Astrocyte (in vitro differentiated cells and primary cell): ENCODE data around the gene MPV17L. TPM values are rescaled to one million over a fixed set of nuclear protein-coding genes. Genes with fewer than 3 reads are reported as not detected.
A peak's percentile ranks its signal among the peaks of the same experiment; 100 is the strongest.

Source experiments
- DNase-seq: peaks from one replicate; pipeline ENCODE4 v3.0.0-alpha.2; 2010; ENCODE audit warnings: low read depth
- FAIRE-seq: peaks from 2 replicates; lab custom pipeline; 2011; peaks lifted over from hg19 to GRCh38; lab: Jason Lieb, UNC
- H2AFZ ChIP-seq: 2 replicates; pipeline ENCODE4 v1.6.0; 2012; ENCODE audit warnings: low read depth, low read length, inconsistent platforms
- H3K27ac ChIP-seq: 2 replicates; pipeline ENCODE4 v1.5.1; 2011; ENCODE audit warnings: low read depth, low read length, inconsistent platforms
- H3K27me3 ChIP-seq: 2 replicates; pipeline ENCODE4 v1.6.0; 2011; ENCODE audit warnings: low read length, inconsistent platforms; ENCODE audit not compliant: insufficient read depth
- H3K36me3 ChIP-seq: 2 replicates; pipeline ENCODE4 v1.5.1; 2011; ENCODE audit warnings: low read length, inconsistent platforms; ENCODE audit not compliant: insufficient read depth
- H3K4me1 ChIP-seq: 2 replicates; pipeline ENCODE4 v1.5.1; 2011; ENCODE audit warnings: low read length, inconsistent platforms; ENCODE audit not compliant: insufficient read depth
- H3K4me2 ChIP-seq: 2 replicates; pipeline ENCODE4 v1.6.0; 2012; ENCODE audit warnings: low read length, inconsistent platforms
- H3K4me3 ChIP-seq: 2 replicates; pipeline ENCODE4 v1.5.1; 2011; ENCODE audit warnings: low read depth, mild to moderate bottlenecking, low read length, inconsistent platforms; ENCODE audit not compliant: insufficient read depth
- H3K79me2 ChIP-seq: 2 replicates; pipeline ENCODE4 v1.6.0; 2012; ENCODE audit warnings: mild to moderate bottlenecking, low read length, inconsistent platforms; ENCODE audit not compliant: insufficient read depth
- H3K9ac ChIP-seq: 2 replicates; pipeline ENCODE4 v1.6.0; 2012; ENCODE audit warnings: mild to moderate bottlenecking, low read length, inconsistent platforms
- H3K9me3 ChIP-seq: 2 replicates; pipeline ENCODE4 v1.5.1; 2012; ENCODE audit warnings: low read depth, mild to moderate bottlenecking, low read length, inconsistent platforms; ENCODE audit not compliant: insufficient read depth
- H4K20me1 ChIP-seq: 2 replicates; pipeline ENCODE4 v1.6.0; 2012; ENCODE audit warnings: low read length, inconsistent platforms; ENCODE audit not compliant: insufficient read depth
- H3K27ac Mint-ChIP-seq: one replicate; pipeline ENCODE4 v1.8.0; 2021; ENCODE audit warnings: mild to moderate bottlenecking, mixed read lengths; ENCODE audit not compliant: unreplicated experiment
- H3K27me3 Mint-ChIP-seq: one replicate; pipeline ENCODE4 v1.8.0; 2021; ENCODE audit warnings: low read depth, mixed read lengths; ENCODE audit not compliant: unreplicated experiment
- H3K36me3 Mint-ChIP-seq: one replicate; pipeline ENCODE4 v1.8.0; 2021; ENCODE audit warnings: low read depth, mixed read lengths; ENCODE audit not compliant: unreplicated experiment
- H3K4me1 Mint-ChIP-seq: one replicate; pipeline ENCODE4 v1.8.0; 2021; ENCODE audit warnings: low read depth, mixed read lengths; ENCODE audit not compliant: unreplicated experiment
- H3K4me3 Mint-ChIP-seq: one replicate; pipeline ENCODE4 v1.8.0; 2021; ENCODE audit warnings: mild to moderate bottlenecking, moderate library complexity, mixed read lengths; ENCODE audit not compliant: unreplicated experiment
- H3K9me3 Mint-ChIP-seq: one replicate; pipeline ENCODE4 v1.8.0; 2021; ENCODE audit warnings: mild to moderate bottlenecking, mixed read lengths; ENCODE audit not compliant: unreplicated experiment
- EZH2 ChIP-seq: IDR thresholded peaks from 2 replicates; pipeline ENCODE4 v1.6.1; 2012; ENCODE audit warnings: mild to moderate bottlenecking, low read length, inconsistent platforms; ENCODE audit not compliant: insufficient read depth
- total RNA-seq: library from RNA; stranded (reverse); gene quantifications from 2 replicates; pipeline ENCODE4 v1.2.1, GENCODE V29; 2021
- TF ChIP-seq, protein P1 (sequence below): IDR thresholded peaks from 2 replicates; pipeline ENCODE4 v1.5.1; 2011; ENCODE audit warnings: low read depth, mild to moderate bottlenecking, inconsistent platforms, low read length, moderate library complexity; ENCODE audit not compliant: insufficient read depth

MPV17L gene
- total RNA-seq, 1 donor from 2014 or later = 0.73 TPM

DNA sequence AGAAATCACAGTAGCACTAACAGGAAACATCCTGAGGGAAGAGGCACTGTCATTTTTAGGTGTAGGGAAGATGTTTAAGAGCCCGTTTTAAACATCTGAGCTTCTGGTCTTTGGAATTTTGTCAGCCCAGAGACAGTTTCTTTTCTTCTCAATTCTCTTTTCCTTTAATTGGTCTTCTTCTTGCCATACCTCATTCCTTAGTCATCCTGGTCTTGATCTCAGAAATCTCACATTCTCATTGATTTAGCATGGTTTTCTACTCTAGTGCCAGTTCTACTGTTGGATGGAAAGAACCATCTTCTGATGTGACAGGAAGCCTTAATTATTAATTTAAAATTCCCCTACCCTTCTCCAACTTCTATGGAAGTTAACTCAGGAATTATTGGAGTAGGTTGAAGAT lies 64.2 kb downstream of the MPV17L start:
- Histone ChIP-seq H3K27me3 (no peaks in the 10 kb centered on the region), H3K9ac (no peak overlapping the region), H3K36me3 (no peaks in the 10 kb centered on the region), H3K4me2 (no peak overlapping the region), H3K4me3 (no peak overlapping the region), H3K79me2 (peaks cover 31% of the 10 kb centered on the region), H4K20me1 (peaks cover 53% of the 10 kb centered on the region), H3K27ac (no peak overlapping the region), H3K4me1 (peaks cover 7% of the 10 kb centered on the region), H3K9me3 (no peaks in the 10 kb centered on the region), H2AFZ (no peak overlapping the region)
- Mint-ChIP-seq H3K9me3 (no peaks in the 10 kb centered on the region), H3K27ac (no peak overlapping the region), H3K27me3 (no peaks in the 10 kb centered on the region), H3K4me1 (peaks cover 14% of the 10 kb centered on the region), H3K36me3 (no peaks in the 10 kb centered on the region), H3K4me3 (no peak overlapping the region)
- DNase-seq (peak; percentile 20), FAIRE-seq (no peak)
- TF ChIP-seq EZH2 = no peak
- TF ChIP-seq, protein P1, sequence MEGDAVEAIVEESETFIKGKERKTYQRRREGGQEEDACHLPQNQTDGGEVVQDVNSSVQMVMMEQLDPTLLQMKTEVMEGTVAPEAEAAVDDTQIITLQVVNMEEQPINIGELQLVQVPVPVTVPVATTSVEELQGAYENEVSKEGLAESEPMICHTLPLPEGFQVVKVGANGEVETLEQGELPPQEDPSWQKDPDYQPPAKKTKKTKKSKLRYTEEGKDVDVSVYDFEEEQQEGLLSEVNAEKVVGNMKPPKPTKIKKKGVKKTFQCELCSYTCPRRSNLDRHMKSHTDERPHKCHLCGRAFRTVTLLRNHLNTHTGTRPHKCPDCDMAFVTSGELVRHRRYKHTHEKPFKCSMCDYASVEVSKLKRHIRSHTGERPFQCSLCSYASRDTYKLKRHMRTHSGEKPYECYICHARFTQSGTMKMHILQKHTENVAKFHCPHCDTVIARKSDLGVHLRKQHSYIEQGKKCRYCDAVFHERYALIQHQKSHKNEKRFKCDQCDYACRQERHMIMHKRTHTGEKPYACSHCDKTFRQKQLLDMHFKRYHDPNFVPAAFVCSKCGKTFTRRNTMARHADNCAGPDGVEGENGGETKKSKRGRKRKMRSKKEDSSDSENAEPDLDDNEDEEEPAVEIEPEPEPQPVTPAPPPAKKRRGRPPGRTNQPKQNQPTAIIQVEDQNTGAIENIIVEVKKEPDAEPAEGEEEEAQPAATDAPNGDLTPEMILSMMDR = no peak

DNA sequence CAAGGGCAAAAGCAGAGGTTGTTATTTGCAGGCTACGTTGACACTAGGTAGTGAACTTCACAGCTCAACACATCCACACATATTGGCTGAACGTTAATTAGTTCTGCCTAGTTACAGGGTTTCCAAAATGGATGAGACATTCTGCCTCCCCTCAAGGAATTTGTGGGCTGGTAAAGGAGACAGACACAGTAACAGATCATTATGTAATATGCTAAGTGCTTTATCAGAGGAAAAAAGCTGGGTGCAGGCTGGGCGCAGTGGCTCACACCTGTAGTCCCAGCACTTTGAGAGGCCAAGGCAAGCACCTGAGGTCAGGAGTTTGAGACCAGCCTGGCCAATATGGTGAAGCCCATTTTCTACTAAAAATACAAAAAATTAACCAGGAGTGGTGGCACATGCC lies 65.0 kb downstream of the MPV17L start:
- Histone ChIP-seq H4K20me1 (peaks cover 54% of the 10 kb centered on the region), H3K27ac (no peak overlapping the region), H2AFZ (no peak overlapping the region), H3K4me3 (no peak overlapping the region), H3K36me3 (no peaks in the 10 kb centered on the region), H3K4me2 (no peak overlapping the region), H3K27me3 (no peaks in the 10 kb centered on the region), H3K9ac (no peak overlapping the region), H3K4me1 (peaks cover 7% of the 10 kb centered on the region), H3K79me2 (peaks cover 35% of the 10 kb centered on the region), H3K9me3 (no peaks in the 10 kb centered on the region)
- FAIRE-seq (no peak), DNase-seq (no peak)
- Mint-ChIP-seq H3K4me3 (no peak overlapping the region), H3K27me3 (no peaks in the 10 kb centered on the region), H3K27ac (no peak overlapping the region), H3K9me3 (no peaks in the 10 kb centered on the region), H3K36me3 (no peaks in the 10 kb centered on the region), H3K4me1 (peaks cover 14% of the 10 kb centered on the region)
- TF ChIP-seq EZH2 = no peak
- TF ChIP-seq, protein P1 = no peak

DNA sequence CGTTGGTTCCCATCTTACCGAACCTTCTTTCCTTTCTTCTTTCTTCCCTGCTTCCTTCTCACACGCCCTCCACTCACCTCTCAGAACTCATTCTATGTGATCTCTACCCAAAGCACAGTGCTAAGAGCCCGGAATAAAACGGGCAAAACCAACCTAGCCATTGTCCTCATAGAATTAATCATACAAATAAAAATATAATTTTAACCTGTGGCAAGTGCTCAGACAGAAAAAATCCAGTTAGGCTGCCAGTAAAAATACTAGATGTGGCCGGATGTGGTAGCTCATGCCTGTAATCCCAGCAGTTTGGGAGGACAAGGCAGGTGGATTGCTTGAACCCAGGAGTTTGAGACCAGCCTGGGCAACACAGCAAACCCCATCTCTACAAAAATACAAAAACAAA lies 65.8 kb downstream of the MPV17L start:
- peak; percentile 60 for DNase-seq
- H3K27ac Mint-ChIP-seq = no peak overlapping the region
- peaks cover 14% of the 10 kb centered on the region for H3K4me1 Mint-ChIP-seq
- H3K27me3 Mint-ChIP-seq = no peaks in the 10 kb centered on the region
- no peaks in the 10 kb centered on the region for H3K9me3 Mint-ChIP-seq
- Histone ChIP-seq H3K4me1 (peaks cover 7% of the 10 kb centered on the region), H3K9me3 (no peaks in the 10 kb centered on the region), H2AFZ (no peak overlapping the region), H3K4me2 (peak overlapping the region; percentile 59), H3K9ac (no peak overlapping the region), H3K27ac (no peak overlapping the region), H4K20me1 (peaks cover 59% of the 10 kb centered on the region), H3K79me2 (peaks cover 38% of the 10 kb centered on the region), H3K27me3 (no peaks in the 10 kb centered on the region), H3K4me3 (no peak overlapping the region), H3K36me3 (no peaks in the 10 kb centered on the region)
- no peak overlapping the region for H3K4me3 Mint-ChIP-seq
- FAIRE-seq = no peak
- no peak for TF ChIP-seq EZH2
- TF ChIP-seq, protein P1 = no peak
- H3K36me3 Mint-ChIP-seq = no peaks in the 10 kb centered on the region

Other genes with a start within 250 kb of the MPV17L start
- 0.82 and 1.1 TPM in 2 replicates for gene NPIPA5, start 17.5 kb upstream of the MPV17L start, total RNA-seq
- gene BMERB1, start 38.8 kb downstream of the MPV17L start, total RNA-seq = 15.5 and 20.1 TPM in 2 replicates
- 46.0 and 47.4 TPM in 2 replicates for gene MARF1, start 247.4 kb downstream of the MPV17L start, total RNA-seq